B cell (primary cell): ENCODE measurements around the gene ENO3. TPM values are rescaled to one million over a fixed set of nuclear protein-coding genes. Genes with fewer than 3 reads are reported as not detected.

ENCODE experiments used
- ATAC-seq: fragments of 200-7000 bp; cut with Tn5 transposase; one replicate; pipeline ENCODE4 v1.10.0; 2021; ENCODE audit warnings: low read depth, mild to moderate bottlenecking, moderate number of reproducible peaks, moderate library complexity
- CTCF ChIA-PET: fragments of 350-600 bp; sonication (Branson Sonifier 250); formaldehyde crosslinking; loops from one replicate; lab custom pipeline; 2021; ENCODE audit warnings: antibody characterized with exemption, inconsistent platforms; lab: Charles Lee
- POLR2A ChIA-PET: fragments of 350-600 bp; sonication (Branson Sonifier 250); formaldehyde crosslinking; loops from one replicate; lab custom pipeline; 2021; ENCODE audit warnings: antibody characterized with exemption; lab: Charles Lee
- DNase-seq: peaks from one replicate; pipeline ENCODE4 v3.0.0; 2013
- H2AFZ ChIP-seq: 2 replicates; pipeline ENCODE4 v1.6.1; 2012; ENCODE audit warnings: mild to moderate bottlenecking, low read depth, low read length; ENCODE audit not compliant: insufficient read depth, poor library complexity, severe bottlenecking
- H3K27ac ChIP-seq, 2 donors: 1 replicate in 1 of 2; 2 replicates in 1 of 2; pipeline ENCODE4 v1.5.1; 2012 to 2013; ENCODE audit warnings: low read length in 2 of 2, mild to moderate bottlenecking in 2 of 2, moderate library complexity in 1 of 2
- H3K27me3 ChIP-seq, 4 experiments: fragments of 200-600 bp in 1 of 4; sonication (generic) in 1 of 4; replicated peaks in 1 of 4; 1 replicate in 2 of 4; 2 replicates in 2 of 4; pipeline versions ENCODE4 v1.6.1 to v1.7.0; 2013 to 2016; ENCODE audit warnings: low read length in 3 of 4, mild to moderate bottlenecking in 2 of 4, mixed read lengths in 1 of 4, moderate library complexity in 1 of 4; ENCODE audit not compliant: insufficient read depth in 4 of 4, control insufficient read depth in 3 of 4; ENCODE audit errors: control extremely low read depth in 1 of 4
- H3K36me3 ChIP-seq, 2 experiments: replicated peaks in 1 of 2; 1 replicate in 1 of 2; 2 replicates in 1 of 2; pipeline versions ENCODE4 v1.6.1 to v1.7.1; 2013; ENCODE audit warnings: low read length in 1 of 2; ENCODE audit not compliant: insufficient read depth in 2 of 2, control insufficient read depth in 1 of 2; ENCODE audit errors: control extremely low read depth in 1 of 2, extremely low read depth in 1 of 2
- H3K4me1 ChIP-seq, 2 donors: fragments of 200-600 bp in 1 of 2; sonication (generic) in 1 of 2; 1 replicate in 1 of 2; 2 replicates in 1 of 2; pipeline versions ENCODE4 v1.5.1 to v1.6.1; 2013 to 2017; ENCODE audit warnings: low read length in 2 of 2; ENCODE audit not compliant: control insufficient read depth in 2 of 2, insufficient read depth in 2 of 2
- H3K4me2 ChIP-seq: replicated peaks from 2 replicates; pipeline ENCODE3; 2012; ENCODE audit warnings: mild to moderate bottlenecking, low read depth, low read length; ENCODE audit not compliant: poor library complexity, severe bottlenecking
- H3K4me3 ChIP-seq, 5 experiments: fragments of 200-600 bp in 1 of 5; sonication (generic) in 1 of 5; 1 replicate in 3 of 5; 2 replicates in 2 of 5; pipeline versions ENCODE4 v1.5.1 to v1.7.0; 2011 to 2016; ENCODE audit warnings: low read length in 4 of 5, mild to moderate bottlenecking in 4 of 5, low read depth in 2 of 5, control low read depth in 1 of 5, moderate library complexity in 1 of 5; ENCODE audit not compliant: insufficient read depth in 1 of 5; ENCODE audit errors: control extremely low read depth in 1 of 5, extremely low read depth in 1 of 5
- H3K79me2 ChIP-seq: fragments of 200-600 bp; sonication (generic); one replicate; pipeline ENCODE4 v1.6.0; 2016; ENCODE audit warnings: low read length; ENCODE audit not compliant: control insufficient read depth, insufficient read depth
- H3K9ac ChIP-seq: fragments of 200-600 bp; sonication (generic); 2 replicates; pipeline ENCODE4 v1.6.1; 2017; ENCODE audit warnings: mild to moderate bottlenecking, low read length, moderate library complexity
- H3K9me3 ChIP-seq, 3 donors: one replicate each; pipeline versions ENCODE4 v1.6.1 to v1.7.1; 2013; ENCODE audit warnings: low read length in 2 of 3; ENCODE audit not compliant: control insufficient read depth in 2 of 3, insufficient read depth in 1 of 3; ENCODE audit errors: control extremely low read depth in 1 of 3
- H4K20me1 ChIP-seq: 2 replicates; pipeline ENCODE4 v1.6.0; 2012; ENCODE audit warnings: mild to moderate bottlenecking, low read length; ENCODE audit not compliant: insufficient read depth, control insufficient read depth, poor library complexity, severe bottlenecking
- H3K27ac Mint-ChIP-seq: one replicate; pipeline ENCODE4 v1.8.0; 2021; ENCODE audit warnings: mixed read lengths
- H3K27me3 Mint-ChIP-seq: one replicate; pipeline ENCODE4 v1.8.0; 2021; ENCODE audit warnings: mixed read lengths
- H3K4me1 Mint-ChIP-seq: one replicate; pipeline ENCODE4 v1.8.0; 2021; ENCODE audit warnings: mixed read lengths
- H3K4me3 Mint-ChIP-seq: one replicate; pipeline ENCODE4 v1.8.0; 2021; ENCODE audit warnings: mixed read lengths
- H3K9me3 Mint-ChIP-seq: one replicate; pipeline ENCODE4 v1.8.0; 2022; ENCODE audit warnings: mixed read lengths; ENCODE audit not compliant: insufficient read depth
- CTCF ChIP-seq: fragments of 200-600 bp; IDR thresholded peaks from one replicate; pipeline ENCODE4 v1.8.0; 2022; ENCODE audit warnings: antibody characterized with exemption, mild to moderate bottlenecking
- EZH2 ChIP-seq: IDR thresholded peaks from 2 replicates; pipeline ENCODE4 v1.6.1; 2012; ENCODE audit warnings: borderline replicate concordance, low read depth, mild to moderate bottlenecking, moderate library complexity, low read length; ENCODE audit not compliant: insufficient read depth, poor library complexity, severe bottlenecking
- WGBS: methylation state at CpG from one replicate; pipeline ENCODE4 v1.1.5; 2013; ENCODE audit warnings: missing lambda C conversion rate; ENCODE audit not compliant: insufficient coverage; 5-methylcytosine and 5-hydroxymethylcytosine counted together
- intact Hi-C: fragments of 100-400 bp; cut with micrococcal nuclease; formaldehyde crosslinking; loops from one replicate; pipeline ENCODE4 v1.10.0; 2022
- polyA plus RNA-seq: library from polyadenylated mRNA; depleted of rRNA; stranded (reverse); fragments of >200 nt; gene quantifications from 2 replicates; pipeline ENCODE4 v1.2.3, GENCODE V29; 2012
- total RNA-seq, 2 donors: library from RNA; stranded (reverse); fragments of 120-200 nt in 1 of 2; gene quantifications; 1 replicate in 1 of 2; 2 replicates in 1 of 2; pipeline versions ENCODE4 v1.2.3 to v1.2.4, GENCODE V29; 2013 to 2022

ENO3 gene
- total and polyA plus RNA-seq, 2 donors (not counting 1 experiment from before 2014, with no cell fraction given): 34.8 to 50.1 TPM

GRCh38 chr17:4967539-4968485, 16.9 kb downstream of the ENO3 start, which contains the start of gene SPAG7:
SPAG7 (minus strand) TSS chr17:4967817; CDS start chr17:4967804, 13 bp downstream.
- H3K9ac ChIP-seq: peak within 1 kb of the TSS; percentile 73
- H3K4me3 ChIP-seq: peak within 1 kb of the TSS; percentile 68 to 92 (median 84)
- POLR2A ChIA-PET: interaction anchor here (0.6 to 4.7 kb wide), 24 partner anchors 11 to 825 kb away, joined by 3 to 81 read pairs (median 5); partner anchors contain the start of genes ARRB2, C17orf107, CAMTA2 and CHRNE
- intact Hi-C loops: loop anchor here (1.0 to 5.0 kb wide), 12 partner anchors 12 to 258 kb away; partner anchors contain the start of genes ARRB2, C17orf107, CAMTA2 and INCA1
- no peaks in the 10 kb centered on the region for H4K20me1 ChIP-seq
- peak within 1 kb of the TSS; percentile 75 for H2AFZ ChIP-seq
- H3K27me3 ChIP-seq: no peaks in the 10 kb centered on the region
- H3K4me1 Mint-ChIP-seq: peaks cover 15% of the 10 kb centered on the region
- peaks cover 26% of the 10 kb centered on the region for H3K79me2 ChIP-seq
- no peaks in the 10 kb centered on the region for H3K27me3 Mint-ChIP-seq
- peak within 1 kb of the TSS; percentile 67 to 68 for H3K27ac ChIP-seq
- H3K27ac Mint-ChIP-seq: no peak within 1 kb of the TSS
- peak; percentile 16 for TF ChIP-seq CTCF
- no peak for TF ChIP-seq EZH2
- H3K9me3 ChIP-seq: no peaks in the 10 kb centered on the region
- H3K4me1 ChIP-seq: peaks cover 17 to 22% of the 10 kb centered on the region in 2 donors
- DNase-seq (peak; percentile 99), ATAC-seq (peak; percentile 68)
- peaks cover 0 to 11% of the 10 kb centered on the region in 2 experiments for H3K36me3 ChIP-seq
- under 1% methylated on average over 55 of the region's 66 CpGs for WGBS
- no peaks in the 10 kb centered on the region for H3K9me3 Mint-ChIP-seq
- H3K4me3 Mint-ChIP-seq: no peak within 1 kb of the TSS
- peak within 1 kb of the TSS; percentile 85 for H3K4me2 ChIP-seq
- CTCF ChIA-PET: interaction anchor here (0.5 to 4.3 kb wide), 22 partner anchors 11 to 453 kb away, joined by 3 to 32 read pairs (median 4); partner anchors contain the start of genes CAMTA2, CHRNE, PFN1 and RNF167
